K562 (cell line): Measurements from ENCODE around the gene NFKBIA. TPM values are rescaled to one million over a fixed set of nuclear protein-coding genes. Genes with fewer than 3 reads are reported as not detected.
"Not testable (repeated sequence)": the region's sequence is repeated elsewhere in the genome, so short reads cannot be mapped to it uniquely, and the experiment has no call there.

Experiments
- ATAC-seq: fragments of 200-7000 bp; cut with Tn5 transposase; 3 replicates; pipeline ENCODE4 v1.9.1; 2020; ENCODE audit warnings: moderate library complexity
- BruUV-seq: library from RNA; stranded (reverse); fragments of 400-500 nt; replicated peaks from 2 replicates; lab custom pipeline; 2021; lab: Mats Ljungman, UMichigan
- CTCF ChIA-PET: fragments of 300-600 bp; formaldehyde crosslinking; extraction: SDS; loops from one replicate; lab custom pipeline; 2021; ENCODE audit warnings: low intra/inter-chr PET ratio; lab: Yijun Ruan, JAX
- POLR2A ChIA-PET: fragments of 300-600, 350-650 bp; sonication (Branson Sonifier 250); formaldehyde crosslinking; extraction: SDS; loops from one replicate; lab custom pipeline; 2021; ENCODE audit warnings: antibody characterized with exemption, inconsistent platforms; lab: Yijun Ruan, JAX
- DNase-seq, 4 experiments: peaks; one replicate each; pipeline versions ENCODE4 v3.0.0 to v3.0.0-alpha.2; 2011 to 2018; ENCODE audit warnings: low spot score in 3 of 4, mixed read lengths in 3 of 4; ENCODE audit errors: extremely low read depth in 1 of 4
- FAIRE-seq: peaks from 2 replicates; lab custom pipeline; 2011; peaks lifted over from hg19 to GRCh38; lab: Jason Lieb, UNC
- H2AFZ ChIP-seq: 2 replicates; pipeline ENCODE4 v1.6.0; 2011; ENCODE audit warnings: low read depth, low read length, control low read depth, inconsistent platforms
- H3K27ac ChIP-seq: fragments of 200-600 bp; 3 replicates; pipeline ENCODE4 v1.8.0; 2011; ENCODE audit warnings: low read depth, mild to moderate bottlenecking, control low read depth, inconsistent platforms, low read length, moderate library complexity, mixed read lengths; ENCODE audit errors: extremely low read depth
- H3K27me3 ChIP-seq, 2 experiments: fragments of 300-600 bp in 1 of 2; 2 replicates in 1 of 2; 3 replicates in 1 of 2; pipeline versions ENCODE4 v1.6.0 to v1.8.0; 2011; ENCODE audit warnings: inconsistent platforms in 2 of 2, low read length in 2 of 2, mild to moderate bottlenecking in 1 of 2, mixed read lengths in 1 of 2, moderate library complexity in 1 of 2; ENCODE audit not compliant: control insufficient read depth in 2 of 2, insufficient read depth in 2 of 2
- H3K36me3 ChIP-seq: fragments of 300-600 bp; 3 replicates; pipeline ENCODE4 v1.8.0; 2011; ENCODE audit warnings: mild to moderate bottlenecking, low read length, inconsistent platforms; ENCODE audit not compliant: control insufficient read depth, insufficient read depth
- H3K4me1 ChIP-seq, 2 experiments: fragments of 200-600 bp in 1 of 2; replicated peaks in 1 of 2; 2 replicates in 1 of 2; 3 replicates in 1 of 2; pipeline versions ENCODE4 v1.5.1 to v1.8.0; 2011; ENCODE audit warnings: inconsistent platforms in 2 of 2, low read length in 2 of 2, mild to moderate bottlenecking in 1 of 2, mixed read lengths in 1 of 2, moderate library complexity in 1 of 2; ENCODE audit not compliant: control insufficient read depth in 2 of 2, insufficient read depth in 2 of 2
- H3K4me2 ChIP-seq: 2 replicates; pipeline ENCODE4 v1.6.1; 2011; ENCODE audit warnings: low read length, control low read depth, inconsistent platforms, mixed read lengths; ENCODE audit not compliant: insufficient read depth
- H3K4me3 ChIP-seq: fragments of 200-600 bp; sonication (generic), shearing (Covaris generic); 2 replicates; pipeline ENCODE4 v1.5.1; 2016; ENCODE audit warnings: control low read depth, inconsistent platforms
- H3K79me2 ChIP-seq: fragments of 200-600 bp; 3 replicates; pipeline ENCODE4 v1.8.0; 2011; ENCODE audit warnings: low read length, inconsistent platforms; ENCODE audit not compliant: control insufficient read depth, insufficient read depth
- H3K9ac ChIP-seq, 2 experiments: 2 replicates each; pipeline versions ENCODE4 v1.6.0 to v1.6.1; 2011; ENCODE audit warnings: low read depth in 2 of 2, low read length in 2 of 2, control low read depth in 1 of 2, inconsistent platforms in 1 of 2, mild to moderate bottlenecking in 1 of 2, mixed read lengths in 1 of 2; ENCODE audit not compliant: insufficient read depth in 1 of 2
- H3K9me1 ChIP-seq: one replicate; pipeline ENCODE4 v1.6.0; 2011; ENCODE audit warnings: inconsistent platforms, mild to moderate bottlenecking, low read length, moderate library complexity; ENCODE audit not compliant: control insufficient read depth, insufficient read depth
- H3K9me3 ChIP-seq: replicated peaks from 2 replicates; pipeline ENCODE4 v1.5.1; 2011; ENCODE audit warnings: low read depth, low read length, inconsistent platforms; ENCODE audit not compliant: control insufficient read depth, insufficient read depth
- H4K20me1 ChIP-seq: replicated peaks from 2 replicates; pipeline ENCODE4 v1.6.1; 2011; ENCODE audit warnings: low read length, inconsistent platforms, mixed read lengths; ENCODE audit not compliant: control insufficient read depth, insufficient read depth
- TEAD2 ChIP-seq: fragments of 450-650 bp; IDR thresholded peaks from 2 replicates; pipeline ENCODE4 v1.6.1; 2016; ENCODE audit warnings: missing genetic modification characterization, control low read depth, missing compliant biosample characterization
- ZNF121 ChIP-seq: sonication (generic); formaldehyde crosslinking; conservative IDR thresholded peaks from 2 replicates; pipeline ENCODE4 v1.8.0; 2022; ENCODE audit warnings: missing genetic modification reagents
- WGBS: fragments of 100-300 bp; shearing (Covaris generic); methylation state at CpG from one replicate; pipeline ENCODE4 v1.1.6; 2016; ENCODE audit warnings: low coverage, mixed read lengths; ENCODE audit not compliant: insufficient coverage; ENCODE audit errors: missing lambda C conversion rate; 5-methylcytosine and 5-hydroxymethylcytosine counted together
- in situ Hi-C: fragments of 300-500 bp; cut with MboI; formaldehyde crosslinking; loops from 4 replicates; pipeline ENCODE4 v1.15.0; 2018; ENCODE audit warnings: inconsistent platforms, mixed read lengths
- intact Hi-C: fragments of 100-400 bp; cut with micrococcal nuclease; formaldehyde crosslinking; loops from 2 replicates; pipeline ENCODE4 v1.14.2; 2022
- polyA plus RNA-seq, 8 experiments: library from polyadenylated mRNA; depleted of rRNA in 4 of 8; stranded (reverse) in 5 of 8; unstranded in 3 of 8; fragments of >200 nt; fragmentation: Nextera tagmentation in 2 of 8; fragmentation: Illumina TruSeq in 1 of 8; extraction: Ambion mirVana in 2 of 8; extraction: Trizol in 1 of 8; gene quantifications; 2 replicates each; pipeline versions ENCODE4 v1.2.1 to v1.2.3, GENCODE V29; 2011 to 2014; ENCODE audit warnings: inconsistent platforms in 1 of 8, missing spikeins in 1 of 8
- total RNA-seq, 7 experiments: library from RNA; depleted of rRNA in 6 of 7; stranded (reverse); fragments of >200 nt in 6 of 7; fragmentation: Illumina TruSeq in 2 of 7; extraction: Trizol in 2 of 7; gene quantifications; 2 replicates each; pipeline versions ENCODE4 v1.2.1 to v1.2.3, GENCODE V29; 2011 to 2021; ENCODE audit warnings: low replicate concordance in 1 of 7
- TF ChIP-seq, protein P1 (sequence below): fragments of 450-650 bp; IDR thresholded peaks from 2 replicates; pipeline ENCODE4 v1.6.1; 2017; ENCODE audit warnings: antibody characterized with exemption, mild to moderate bottlenecking

The NFKBIA gene
- total and polyA plus RNA-seq, 9 of the 15 experiments (the other 6 are each of a cell fraction or from before 2014, with no cell fraction given): 6.9 to 31.8 (median 18.2) TPM

- peaks cover 16 to 28% of the 10 kb centered on the region in 2 experiments for H3K4me1 ChIP-seq
- H3K9me3 ChIP-seq, H3K4me3 ChIP-seq, H3K9me1 ChIP-seq, H3K27ac ChIP-seq, CTCF ChIA-PET, ATAC-seq, FAIRE-seq, intact Hi-C loops, H2AFZ ChIP-seq, DNase-seq, BruUV-seq, H4K20me1 ChIP-seq, H3K4me2 ChIP-seq, H3K79me2 ChIP-seq, in situ Hi-C loops, H3K27me3 ChIP-seq, H3K36me3 ChIP-seq, POLR2A ChIA-PET, H3K9ac ChIP-seq: not testable (repeated sequence)
- 54% methylated on average over 6 of the region's 6 CpGs for WGBS
These were observed 49.3 kb downstream of the NFKBIA start for GRCh38 chr14:35355235-35355634.

DNA sequence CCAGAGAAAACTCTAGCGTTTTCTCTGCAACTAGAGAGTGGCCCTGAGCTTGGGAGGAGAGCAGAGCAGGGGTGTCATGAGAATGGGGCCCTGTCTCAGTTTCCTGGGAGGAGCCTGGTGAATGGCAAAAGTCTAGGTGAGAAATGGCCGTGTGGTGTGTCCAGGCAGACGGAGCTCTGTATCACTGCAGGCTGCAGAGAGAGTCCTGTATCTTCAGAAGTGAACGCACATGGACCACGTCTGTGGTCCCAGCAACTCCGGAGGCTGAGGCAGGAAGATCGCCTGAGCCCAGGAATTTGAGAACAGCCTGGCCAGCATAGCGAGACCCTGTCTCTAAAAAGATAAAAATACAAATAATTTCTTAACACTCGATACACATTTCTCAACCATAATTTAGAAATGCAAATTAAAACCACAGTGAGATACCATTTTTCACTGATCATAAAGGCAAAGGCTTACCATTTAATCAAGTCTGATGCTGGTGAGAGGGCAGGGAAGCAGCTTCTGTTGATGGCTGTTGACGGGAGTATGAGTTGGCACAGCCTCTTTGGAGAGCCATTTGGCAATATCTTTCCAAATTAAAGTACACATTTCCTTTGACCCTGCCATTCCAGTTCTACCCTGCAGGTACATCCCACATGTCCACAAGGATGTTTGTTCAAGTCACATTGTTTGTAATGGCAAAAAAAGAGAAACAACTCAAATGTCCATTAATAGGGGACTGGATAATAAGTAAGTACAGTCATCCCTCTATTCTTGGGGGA is 51.0 kb downstream of the NFKBIA start:
- TF ChIP-seq ZNF121 (CRISPR knock-in tag) (0 out of 2 replicates have a peak, but pooled peaks have one; percentile 11), TEAD2 (tag) (no peak)
- TF ChIP-seq, protein P1, sequence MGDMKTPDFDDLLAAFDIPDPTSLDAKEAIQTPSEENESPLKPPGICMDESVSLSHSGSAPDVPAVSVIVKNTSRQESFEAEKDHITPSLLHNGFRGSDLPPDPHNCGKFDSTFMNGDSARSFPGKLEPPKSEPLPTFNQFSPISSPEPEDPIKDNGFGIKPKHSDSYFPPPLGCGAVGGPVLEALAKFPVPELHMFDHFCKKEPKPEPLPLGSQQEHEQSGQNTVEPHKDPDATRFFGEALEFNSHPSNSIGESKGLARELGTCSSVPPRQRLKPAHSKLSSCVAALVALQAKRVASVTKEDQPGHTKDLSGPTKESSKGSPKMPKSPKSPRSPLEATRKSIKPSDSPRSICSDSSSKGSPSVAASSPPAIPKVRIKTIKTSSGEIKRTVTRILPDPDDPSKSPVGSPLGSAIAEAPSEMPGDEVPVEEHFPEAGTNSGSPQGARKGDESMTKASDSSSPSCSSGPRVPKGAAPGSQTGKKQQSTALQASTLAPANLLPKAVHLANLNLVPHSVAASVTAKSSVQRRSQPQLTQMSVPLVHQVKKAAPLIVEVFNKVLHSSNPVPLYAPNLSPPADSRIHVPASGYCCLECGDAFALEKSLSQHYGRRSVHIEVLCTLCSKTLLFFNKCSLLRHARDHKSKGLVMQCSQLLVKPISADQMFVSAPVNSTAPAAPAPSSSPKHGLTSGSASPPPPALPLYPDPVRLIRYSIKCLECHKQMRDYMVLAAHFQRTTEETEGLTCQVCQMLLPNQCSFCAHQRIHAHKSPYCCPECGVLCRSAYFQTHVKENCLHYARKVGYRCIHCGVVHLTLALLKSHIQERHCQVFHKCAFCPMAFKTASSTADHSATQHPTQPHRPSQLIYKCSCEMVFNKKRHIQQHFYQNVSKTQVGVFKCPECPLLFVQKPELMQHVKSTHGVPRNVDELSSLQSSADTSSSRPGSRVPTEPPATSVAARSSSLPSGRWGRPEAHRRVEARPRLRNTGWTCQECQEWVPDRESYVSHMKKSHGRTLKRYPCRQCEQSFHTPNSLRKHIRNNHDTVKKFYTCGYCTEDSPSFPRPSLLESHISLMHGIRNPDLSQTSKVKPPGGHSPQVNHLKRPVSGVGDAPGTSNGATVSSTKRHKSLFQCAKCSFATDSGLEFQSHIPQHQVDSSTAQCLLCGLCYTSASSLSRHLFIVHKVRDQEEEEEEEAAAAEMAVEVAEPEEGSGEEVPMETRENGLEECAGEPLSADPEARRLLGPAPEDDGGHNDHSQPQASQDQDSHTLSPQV: 0 out of 2 replicates have a peak, but pooled peaks have one; percentile 12
- H3K79me2 ChIP-seq: no peaks in the 10 kb centered on the region
- ChIA-PET POLR2A (interaction anchor here (2.6 kb wide), 1 partner anchor 12 kb away, joined by 11 read pairs; no protein-coding TSS in a partner anchor), CTCF (no interaction called here)
- FAIRE-seq: no peak
- no peak; the same call in 2 of the 3 replicates for ATAC-seq
- no TSS peak for BruUV-seq
- H3K4me1 ChIP-seq: peaks cover 16 to 23% of the 10 kb centered on the region in 2 experiments
- 54% methylated on average over 10 of the region's 10 CpGs for WGBS
- H3K9me1 ChIP-seq: no peaks in the 10 kb centered on the region
- in situ Hi-C loops: no loop called here
- H3K4me3 ChIP-seq: no peak overlapping the region
- no peaks in the 10 kb centered on the region for H3K27me3 ChIP-seq
- H3K4me2 ChIP-seq: no peak overlapping the region
- no peaks in the 10 kb centered on the region for H4K20me1 ChIP-seq
- no peak for DNase-seq
- H2AFZ ChIP-seq: peak overlapping the region; percentile 92
- H3K27ac ChIP-seq: peak overlapping the region; percentile 32; the same call in 1 of the 3 replicates
- H3K9me3 ChIP-seq: no peaks in the 10 kb centered on the region
- peak overlapping the region in 1 of 2 experiments; percentile 43; a peak in 2 of 4 replicates for H3K9ac ChIP-seq
- H3K36me3 ChIP-seq: no peaks in the 10 kb centered on the region
- intact Hi-C loops: no loop called here
